Colonic mucosa (tissue), 4 donors: Measurements from ENCODE around the gene CLDN16. TPM values are rescaled to one million over a fixed set of nuclear protein-coding genes. Genes with fewer than 3 reads are reported as not detected.

Experiments used
- DNase-seq: peaks from one replicate; pipeline ENCODE4 v3.0.0-alpha.2; 2020
- H3K27ac ChIP-seq: fragments of 200-600 bp; one replicate; pipeline ENCODE4 v1.8.0; 2021
- H3K27me3 ChIP-seq: fragments of 200-600 bp; one replicate; pipeline ENCODE4 v1.8.0; 2021
- H3K36me3 ChIP-seq: fragments of 200-600 bp; one replicate; pipeline ENCODE4 v1.8.0; 2021
- H3K4me1 ChIP-seq: fragments of 200-600 bp; one replicate; pipeline ENCODE4 v1.8.0; 2021; ENCODE audit warnings: mild to moderate bottlenecking
- H3K4me3 ChIP-seq: fragments of 200-600 bp; one replicate; pipeline ENCODE4 v1.8.0; 2021
- H3K9ac ChIP-seq, 2 donors: one replicate each; pipeline ENCODE4 v1.7.0; 2013; ENCODE audit warnings: control low read depth in 2 of 2, low read depth in 2 of 2, low read length in 2 of 2
- H3K9me3 ChIP-seq: fragments of 200-600 bp; one replicate; pipeline ENCODE4 v1.8.0; 2021
- intact Hi-C: fragments of 100-400 bp; cut with DNase I; formaldehyde crosslinking; loops from one replicate; pipeline ENCODE4 v1.14.1; 2022
- total RNA-seq, 2 donors: library from RNA; stranded (reverse); fragmentation: NEBNext Ultra II Directional in 1 of 2; extraction: Animal tissue kit (Norgen Biotek cat#: 25700) in 1 of 2; gene quantifications; one replicate each; pipeline ENCODE4 v1.2.1, GENCODE V29; 2021
- TF ChIP-seq, protein P1 (sequence below): fragments of 200-600 bp; IDR thresholded peaks from one replicate; pipeline ENCODE4 v1.8.0; 2022; ENCODE audit warnings: antibody characterized with exemption, mild to moderate bottlenecking
- donor health status: healthy.
- donor health status: DM: no; HTN: no; CAD: no.
- donor health status: DM: no; HTN: no; CAD: no.

The CLDN16 gene
- total RNA-seq, 2 donors from 2014 or later = not detected

DNA sequence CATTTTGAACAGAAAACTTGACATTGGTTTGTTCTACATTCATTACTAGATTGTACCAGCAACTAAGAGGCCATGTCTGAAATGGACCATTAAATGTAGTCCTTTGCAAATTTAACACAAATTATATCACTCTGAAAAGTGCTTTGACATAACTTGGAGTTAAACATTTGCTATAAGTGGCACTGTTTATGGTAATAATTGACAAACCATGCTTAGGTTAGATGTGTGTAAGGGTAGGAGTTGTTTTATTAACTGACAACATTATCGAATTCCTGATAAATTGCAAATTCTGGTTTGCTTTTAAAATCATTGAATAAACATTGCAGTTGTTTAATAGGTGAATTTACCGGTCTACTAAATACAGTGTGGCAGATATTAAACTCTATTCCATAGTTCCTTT lies 67.9 kb downstream of the CLDN16 start:
- H3K36me3 ChIP-seq = no peaks in the 10 kb centered on the region
- intact Hi-C loops = no loop called here
- no peak for DNase-seq
- H3K9me3 ChIP-seq = no peaks in the 10 kb centered on the region
- no peaks in the 10 kb centered on the region for H3K27me3 ChIP-seq
- no peak overlapping the region for H3K9ac ChIP-seq
- no peaks in the 10 kb centered on the region for H3K4me1 ChIP-seq
- no peak overlapping the region for H3K4me3 ChIP-seq
- no peak overlapping the region for H3K27ac ChIP-seq
- TF ChIP-seq, protein P1, sequence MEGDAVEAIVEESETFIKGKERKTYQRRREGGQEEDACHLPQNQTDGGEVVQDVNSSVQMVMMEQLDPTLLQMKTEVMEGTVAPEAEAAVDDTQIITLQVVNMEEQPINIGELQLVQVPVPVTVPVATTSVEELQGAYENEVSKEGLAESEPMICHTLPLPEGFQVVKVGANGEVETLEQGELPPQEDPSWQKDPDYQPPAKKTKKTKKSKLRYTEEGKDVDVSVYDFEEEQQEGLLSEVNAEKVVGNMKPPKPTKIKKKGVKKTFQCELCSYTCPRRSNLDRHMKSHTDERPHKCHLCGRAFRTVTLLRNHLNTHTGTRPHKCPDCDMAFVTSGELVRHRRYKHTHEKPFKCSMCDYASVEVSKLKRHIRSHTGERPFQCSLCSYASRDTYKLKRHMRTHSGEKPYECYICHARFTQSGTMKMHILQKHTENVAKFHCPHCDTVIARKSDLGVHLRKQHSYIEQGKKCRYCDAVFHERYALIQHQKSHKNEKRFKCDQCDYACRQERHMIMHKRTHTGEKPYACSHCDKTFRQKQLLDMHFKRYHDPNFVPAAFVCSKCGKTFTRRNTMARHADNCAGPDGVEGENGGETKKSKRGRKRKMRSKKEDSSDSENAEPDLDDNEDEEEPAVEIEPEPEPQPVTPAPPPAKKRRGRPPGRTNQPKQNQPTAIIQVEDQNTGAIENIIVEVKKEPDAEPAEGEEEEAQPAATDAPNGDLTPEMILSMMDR = no peak

DNA sequence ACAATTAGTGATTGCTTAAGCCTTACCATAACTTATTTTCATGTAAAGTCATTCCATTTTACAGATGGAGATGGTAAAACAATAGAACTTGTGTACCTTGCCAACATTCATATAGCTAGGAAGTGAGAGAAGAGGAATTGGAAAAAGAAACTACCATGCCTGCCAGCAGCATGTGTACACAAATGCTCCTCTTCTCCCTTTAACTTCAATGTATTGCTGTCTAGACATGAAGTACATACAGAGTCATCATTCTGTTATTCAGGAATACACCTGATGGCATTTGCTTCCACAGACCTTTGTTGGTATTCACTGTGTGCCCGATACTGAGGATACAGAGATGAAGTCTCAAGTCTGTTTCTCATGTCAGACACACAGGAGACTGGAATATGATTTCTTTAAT lies 68.8 kb downstream of the CLDN16 start:
- H3K27ac ChIP-seq = no peak overlapping the region
- DNase-seq = no peak
- no peaks in the 10 kb centered on the region for H3K4me1 ChIP-seq
- H3K27me3 ChIP-seq = no peaks in the 10 kb centered on the region
- no peak overlapping the region for H3K4me3 ChIP-seq
- TF ChIP-seq, protein P1 = no peak
- intact Hi-C loops = no loop called here
- no peaks in the 10 kb centered on the region for H3K36me3 ChIP-seq
- no peaks in the 10 kb centered on the region for H3K9me3 ChIP-seq
- no peak overlapping the region for H3K9ac ChIP-seq

DNA sequence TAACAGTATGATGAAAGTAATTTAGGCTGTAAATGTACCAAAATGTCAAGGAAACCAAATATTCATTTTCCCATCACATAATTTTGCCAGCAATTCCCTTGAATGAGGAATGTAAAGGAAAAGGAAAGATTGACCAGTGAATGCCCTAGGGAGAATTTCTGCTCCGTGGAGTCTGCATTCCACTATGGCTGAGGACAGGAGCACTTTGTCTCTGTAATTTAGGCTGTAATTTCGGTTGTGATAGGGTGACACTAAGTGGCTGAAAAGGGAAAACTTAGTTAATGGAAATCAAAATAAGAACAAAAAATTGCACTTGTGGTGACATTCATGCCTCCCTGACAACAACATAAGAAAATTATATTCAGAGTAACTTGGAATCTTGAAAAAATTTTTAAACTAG lies 70.1 kb downstream of the CLDN16 start:
- intact Hi-C loops = no loop called here
- Histone ChIP-seq H3K36me3 (no peaks in the 10 kb centered on the region), H3K9me3 (no peaks in the 10 kb centered on the region), H3K27me3 (no peaks in the 10 kb centered on the region), H3K27ac (no peak overlapping the region), H3K9ac (no peak overlapping the region), H3K4me3 (no peak overlapping the region), H3K4me1 (no peaks in the 10 kb centered on the region)
- DNase-seq = no peak
- TF ChIP-seq, protein P1 = no peak

Other genes with a start within 250 kb of the CLDN16 start
- 1 to 10 TPM; 2.2 to 2.4 TPM for gene CLDN1, start 65.7 kb upstream of the CLDN16 start, total RNA-seq
- gene TMEM207, start 61.7 kb downstream of the CLDN16 start, total RNA-seq = not detected
- 1 to 10 TPM; 3.9 to 5.0 TPM for gene IL1RAP, start 125.9 kb downstream of the CLDN16 start, total RNA-seq